ENCODE measurements around the gene CHST2. TPM values are rescaled to one million over a fixed set of nuclear protein-coding genes. Genes with fewer than 3 reads are reported as not detected.

Gene CHST2
- total RNA-seq, 1 experiment from 2014 or later = 1.7 TPM

- ChIA-PET POLR2A (no interaction called here), RAD21 (ENCODE audit: low non-redundant PET in 1 of 2, low total read pairs in 2 of 2, uncharacterized antibody in 2 of 2, unreplicated experiment in 2 of 2) (no interaction called here), CTCF (no interaction called here)
- DNase-seq (ENCODE audit: low read depth, low spot score) (no peak), ATAC-seq (no peak)
- no peak overlapping the region for H3K9ac ChIP-seq (ENCODE audit: low read length)
- no TSS peak for BruUV-seq (replicated peaks)
- no peaks in the 10 kb centered on the region for H4K20me1 ChIP-seq (ENCODE audit: insufficient read depth)
- H3K27ac ChIP-seq (ENCODE audit: low read depth, low read length) = no peak overlapping the region
- intact Hi-C loops (cut with micrococcal nuclease) = no loop called here
- TF ChIP-seq CTCF (IDR thresholded peaks at IDR 0.05 in 2 of 3, conservative IDR thresholded peaks at IDR 0.05 in 1 of 3; ENCODE audit: borderline replicate concordance in 1 of 3, insufficient read depth in 1 of 3, low read depth in 2 of 3, low read length in 2 of 3) = no peak
- no peak for TF ChIP-seq ELF1 (IDR thresholded peaks at IDR 0.05; ENCODE audit: borderline replicate concordance, low read depth)
- no peak for TF ChIP-seq CBX3 (IDR thresholded peaks at IDR 0.05; ENCODE audit: low read depth)
- TF ChIP-seq POLR2AphosphoS5 (IDR thresholded peaks at IDR 0.05; ENCODE audit: low read depth, low read length) = no peak
- no peak for TF ChIP-seq EGR1 (IDR thresholded peaks at IDR 0.05; ENCODE audit: low read depth)
- H2AFZ ChIP-seq (ENCODE audit: low read depth, low read length, poor library complexity, severe bottlenecking) = no peak overlapping the region
- no peaks in the 10 kb centered on the region for H3K9me3 ChIP-seq (ENCODE audit: control insufficient read depth in 1 of 2, insufficient read depth in 1 of 2, low read depth in 1 of 2, low read length in 2 of 2)
- H3K9me2 ChIP-seq (ENCODE audit: insufficient read depth) = no peaks in the 10 kb centered on the region
- H3K4me3 ChIP-seq (replicated peaks in 1 of 2; ENCODE audit: low read depth in 1 of 2, low read length in 2 of 2) = no peak overlapping the region
- H3K4me1 ChIP-seq (ENCODE audit: control insufficient read depth in 1 of 2, insufficient read depth in 2 of 2, low read length in 2 of 2) = peaks cover 4 to 26% of the 10 kb centered on the region in 2 experiments; a peak in 3 of 4 replicates
- H3K79me2 ChIP-seq (ENCODE audit: insufficient read depth, low read length) = no peaks in the 10 kb centered on the region
- H3K36me3 ChIP-seq (ENCODE audit: control insufficient read depth in 1 of 2, insufficient read depth in 2 of 2, low read length in 2 of 2) = no peaks in the 10 kb centered on the region
- H3K4me2 ChIP-seq (ENCODE audit: low read length) = no peak overlapping the region
- no peaks in the 10 kb centered on the region for H3K27me3 ChIP-seq (ENCODE audit: insufficient read depth, low read length)
These were observed 18.0 kb downstream of the CHST2 start for GRCh38 chr3:143137435-143138036.

- no peak for DNase-seq (ENCODE audit: low read depth, low spot score)
- Histone ChIP-seq H3K79me2 (ENCODE audit: insufficient read depth, low read length) (no peaks in the 10 kb centered on the region), H3K9me2 (ENCODE audit: insufficient read depth) (no peaks in the 10 kb centered on the region), H3K4me3 (replicated peaks in 1 of 2; ENCODE audit: low read depth in 1 of 2, low read length in 2 of 2) (no peak overlapping the region), H4K20me1 (ENCODE audit: insufficient read depth) (no peaks in the 10 kb centered on the region), H3K9me3 (ENCODE audit: control insufficient read depth in 1 of 2, insufficient read depth in 1 of 2, low read depth in 1 of 2, low read length in 2 of 2) (no peaks in the 10 kb centered on the region), H3K4me2 (ENCODE audit: low read length) (peak overlapping the region; percentile 55; the same call in 1 of the 2 replicates), H3K9ac (ENCODE audit: low read length) (no peak overlapping the region), H3K27me3 (ENCODE audit: insufficient read depth, low read length) (no peaks in the 10 kb centered on the region), H2AFZ (ENCODE audit: low read depth, low read length, poor library complexity, severe bottlenecking) (peak overlapping the region; percentile 85), H3K4me1 (ENCODE audit: control insufficient read depth in 1 of 2, insufficient read depth in 2 of 2, low read length in 2 of 2) (peaks cover 4 to 26% of the 10 kb centered on the region in 2 experiments; a peak in 3 of 4 replicates), H3K27ac (ENCODE audit: low read depth, low read length) (no peak overlapping the region), H3K36me3 (ENCODE audit: control insufficient read depth in 1 of 2, insufficient read depth in 2 of 2, low read length in 2 of 2) (no peaks in the 10 kb centered on the region)
- ATAC-seq = no peak
- intact Hi-C loops (cut with micrococcal nuclease) = no loop called here
- TF ChIP-seq JUND (IDR thresholded peaks at IDR 0.05) = no peak
- no peak for TF ChIP-seq CTCF (IDR thresholded peaks at IDR 0.05 in 2 of 3, conservative IDR thresholded peaks at IDR 0.05 in 1 of 3; ENCODE audit: borderline replicate concordance in 1 of 3, insufficient read depth in 1 of 3, low read depth in 2 of 3, low read length in 2 of 3)
- TF ChIP-seq ZFX (IDR thresholded peaks at IDR 0.05) = no peak
- TF ChIP-seq SIN3A (IDR thresholded peaks at IDR 0.05; ENCODE audit: low read depth) = no peak
- no peak for TF ChIP-seq POLR2AphosphoS5 (IDR thresholded peaks at IDR 0.05; ENCODE audit: low read depth, low read length)
- TF ChIP-seq YY1 (IDR thresholded peaks at IDR 0.05; ENCODE audit: extremely low read depth, insufficient replicate concordance, low read depth, low read length) = no peak
- no peak for TF ChIP-seq TCF7L2 (IDR thresholded peaks at IDR 0.05; ENCODE audit: borderline replicate concordance, extremely low read depth, insufficient read depth, insufficient read length)
- CTCF ChIA-PET = no interaction called here
- POLR2A ChIA-PET = no interaction called here
- BruUV-seq (replicated peaks) = no TSS peak
- RAD21 ChIA-PET (ENCODE audit: low non-redundant PET in 1 of 2, low total read pairs in 2 of 2, uncharacterized antibody in 2 of 2, unreplicated experiment in 2 of 2) = no interaction called here
These were observed 19.4 kb downstream of the CHST2 start for GRCh38 chr3:143138953-143139352.
